OCI-M2 (cell line): ENCODE data around the gene SMARCE1.
"Not testable (repeated sequence)": the region's sequence is repeated elsewhere in the genome, so short reads cannot be mapped to it uniquely, and the experiment has no call there.

ENCODE experiments used
- DNase-seq: peaks from one replicate; lab custom pipeline; 2025; ENCODE audit not compliant: unreplicated experiment; lab: John Stamatoyannopoulos, UW

SMARCE1 gene

GRCh38 chr17:40586264-40586663 lies 61.4 kb downstream of the SMARCE1 start:
- DNase-seq, result not testable (repeated sequence)

- not testable (repeated sequence) for DNase-seq
Observed at GRCh38 chr17:40584950-40585349, 62.7 kb downstream of the SMARCE1 start.

GRCh38 chr17:40582328-40582901 lies 65.2 kb downstream of the SMARCE1 start:
- no peak for DNase-seq

- no peak for DNase-seq
Observed at GRCh38 chr17:40580140-40580539, 67.5 kb downstream of the SMARCE1 start.

- DNase-seq, result no peak
Observed at GRCh38 chr17:40579471-40579870, 68.1 kb downstream of the SMARCE1 start.

DNA sequence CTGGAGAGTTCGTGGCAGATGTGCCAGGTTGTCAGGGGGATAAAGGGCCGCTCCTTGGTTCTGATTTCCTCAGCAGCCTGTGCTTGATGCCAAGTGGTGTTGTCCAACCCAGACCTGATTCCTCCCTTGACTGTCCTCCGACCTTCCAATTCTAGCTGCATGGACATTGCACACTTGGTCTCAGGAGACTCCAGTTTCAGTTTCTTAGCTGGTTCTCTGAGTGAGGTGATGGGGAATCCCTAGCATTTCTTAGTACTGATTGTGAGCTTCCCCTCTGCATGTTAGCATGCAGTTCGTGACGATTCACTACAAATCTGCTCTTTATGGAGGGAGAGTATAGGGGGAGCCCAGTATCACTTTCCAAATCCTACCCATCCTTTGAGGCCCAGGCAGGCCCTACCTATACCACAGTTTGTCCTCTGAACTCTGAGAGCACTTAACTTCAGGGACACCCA lies 70.0 kb downstream of the SMARCE1 start:
- no peak for DNase-seq

DNA sequence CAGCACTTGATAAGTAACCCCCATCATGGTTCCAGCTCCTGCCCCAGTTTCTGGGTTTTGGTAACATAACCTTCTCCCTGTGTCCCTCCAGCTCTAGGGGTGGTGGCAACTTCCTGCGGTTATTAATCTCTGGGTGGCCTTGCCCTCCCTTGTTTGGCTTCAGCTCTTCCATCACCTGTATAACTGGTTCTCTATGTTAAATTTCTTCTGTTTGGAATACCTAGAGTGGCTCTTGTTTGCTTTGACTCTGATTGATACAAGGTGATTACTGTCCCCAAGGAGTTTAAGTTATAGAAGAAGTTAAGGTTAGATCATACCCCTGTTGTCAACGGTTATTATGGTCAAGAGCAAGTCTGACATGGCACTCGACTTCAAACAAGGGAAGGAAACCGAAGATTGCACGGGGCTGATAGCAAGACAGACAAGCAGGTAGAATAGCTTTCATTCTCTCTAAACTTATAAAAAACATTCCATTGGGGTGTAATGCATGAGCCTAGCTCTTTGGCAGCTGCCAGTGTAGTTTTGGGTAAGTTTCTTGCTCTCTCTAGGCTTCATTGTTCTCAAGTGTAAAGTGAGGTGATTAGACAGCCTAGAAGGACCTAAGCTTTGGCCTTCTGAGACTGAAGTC lies 71.4 kb downstream of the SMARCE1 start:
- no peak for DNase-seq
